Adrenal gland (tissue), 5 donors: ENCODE data around the gene ZDHHC14.

ENCODE experiments used
- CTCF ChIP-seq, 6 experiments: fragments of 450-650 bp in 4 of 6; fragments of 200-600 bp in 2 of 6; sonication (generic) in 1 of 6; IDR thresholded peaks; 1 replicate in 5 of 6; 2 replicates in 1 of 6; pipeline versions ENCODE4 v1.5.1 to v1.8.0; 2016 to 2021; ENCODE audit warnings: antibody characterized with exemption in 6 of 6, mild to moderate bottlenecking in 2 of 6, moderate library complexity in 1 of 6
- POLR2A ChIP-seq, 2 donors: fragments of 450-650 bp; IDR thresholded peaks; one replicate each; pipeline ENCODE4 v1.6.1; 2017; ENCODE audit warnings: antibody characterized with exemption in 2 of 2, mild to moderate bottlenecking in 2 of 2, moderate library complexity in 1 of 2
- donor health status: DM: no; HTN: no; CAD: no.

DNA sequence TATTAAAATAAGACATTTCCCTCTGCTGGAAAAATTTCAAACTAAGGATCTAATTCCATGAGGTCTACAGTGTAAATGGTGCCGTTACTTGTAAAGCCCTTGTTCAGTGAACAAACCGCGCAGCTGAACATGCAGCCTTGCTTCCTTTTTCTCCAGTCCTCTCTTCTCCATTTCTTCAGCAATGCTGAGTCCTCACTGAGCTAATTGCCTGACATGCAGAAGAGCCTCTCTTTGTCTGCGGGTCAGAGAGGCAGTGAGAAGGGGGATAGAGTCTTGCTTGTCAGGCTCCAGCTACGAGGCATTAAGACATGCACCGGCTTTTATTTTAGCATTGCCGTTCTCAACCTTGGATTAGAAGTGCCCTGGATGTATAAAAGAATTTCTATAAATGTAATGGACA, 25.7 kb downstream of the ZDHHC14 start:
- TF ChIP-seq CTCF (IDR thresholded peaks at IDR 0.05) (no peak), POLR2A (IDR thresholded peaks at IDR 0.05) (no peak)
